IPS-11a (cell line): ENCODE measurements around the gene HERC2.
"Not testable (repeated sequence)": the region's sequence is repeated elsewhere in the genome, so short reads cannot be mapped to it uniquely, and the experiment has no call there.

Source experiments
- H3K4me3 ChIP-seq: one replicate; pipeline ENCODE4 v1.5.1; 2013; ENCODE audit warnings: low read depth, low read length, control low read depth

The HERC2 gene

GRCh38 chr15:28181366-28181765 lies 140.6 kb downstream of the HERC2 start:
- H3K4me3 ChIP-seq = no peak overlapping the region

- H3K4me3 ChIP-seq = no peak overlapping the region
Measured at GRCh38 chr15:28179270-28179669, 142.7 kb downstream of the HERC2 start.

DNA sequence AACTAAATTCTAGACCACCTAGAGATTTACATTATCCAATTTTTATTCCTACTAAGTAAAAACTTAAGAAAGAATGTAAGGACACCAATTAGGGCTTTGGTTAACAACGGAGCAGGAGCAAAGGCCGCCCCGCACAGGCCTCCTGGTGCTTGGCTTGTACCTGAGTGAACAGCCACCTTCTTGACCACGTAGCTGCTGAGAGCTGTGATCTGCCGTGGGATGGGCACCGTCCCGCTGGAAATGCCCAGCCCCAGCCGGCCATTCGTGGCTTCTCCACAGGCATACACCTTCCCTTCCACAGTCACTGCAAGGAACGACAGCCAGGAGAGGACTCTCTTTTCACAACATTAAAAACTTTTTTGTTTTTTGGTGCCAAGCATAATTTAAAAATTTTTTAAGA lies 143.3 kb downstream of the HERC2 start:
- H3K4me3 ChIP-seq = no peak overlapping the region

- no peak overlapping the region for H3K4me3 ChIP-seq
Measured at GRCh38 chr15:28178290-28178689, 143.7 kb downstream of the HERC2 start.

GRCh38 chr15:28169366-28169765 lies 152.6 kb downstream of the HERC2 start:
- H3K4me3 ChIP-seq = no peak overlapping the region

DNA sequence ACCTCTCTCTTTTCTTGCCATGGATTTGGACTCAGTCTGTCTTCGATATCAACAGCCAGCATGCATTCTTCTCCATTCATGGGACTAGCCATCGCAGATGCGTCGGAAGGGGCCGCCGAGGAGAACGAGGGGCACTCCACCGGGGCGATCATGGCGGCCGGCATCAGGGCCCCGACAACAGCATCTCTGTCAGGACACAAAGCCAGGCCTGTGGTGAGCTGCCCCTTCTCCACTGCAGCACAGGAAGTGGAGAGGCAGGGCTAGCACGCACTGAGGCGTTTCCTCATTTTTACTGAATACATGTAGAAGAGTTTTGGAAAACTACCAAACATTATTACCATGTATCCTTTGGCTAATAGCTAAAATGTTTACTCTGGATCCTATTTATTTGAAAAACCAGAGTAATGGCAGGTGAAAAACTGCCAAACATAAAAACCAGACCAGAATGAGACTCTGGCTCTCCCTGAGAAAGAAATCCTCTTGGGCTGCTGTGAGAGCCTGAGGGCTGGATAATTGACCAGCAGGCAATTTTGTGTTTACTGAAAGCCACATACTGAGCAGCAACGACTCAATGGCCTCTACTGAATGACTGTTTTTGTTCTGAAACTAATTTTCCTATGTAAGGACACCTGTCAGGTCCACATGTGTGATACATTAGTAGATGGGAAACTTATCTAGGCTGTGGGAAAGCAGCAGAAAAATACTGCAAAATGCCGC lies 153.4 kb downstream of the HERC2 start:
- not testable (repeated sequence) for H3K4me3 ChIP-seq

- no peak overlapping the region for H3K4me3 ChIP-seq
Measured at GRCh38 chr15:28167042-28167441, 154.9 kb downstream of the HERC2 start.

GRCh38 chr15:28165791-28166190 lies 156.2 kb downstream of the HERC2 start:
- H3K4me3 ChIP-seq = no peak overlapping the region

- no peak overlapping the region for H3K4me3 ChIP-seq
Measured at GRCh38 chr15:28164876-28165275, 157.1 kb downstream of the HERC2 start.

- no peak overlapping the region for H3K4me3 ChIP-seq
Measured at GRCh38 chr15:28154283-28154682, 167.7 kb downstream of the HERC2 start.

GRCh38 chr15:28153492-28154119 lies 168.4 kb downstream of the HERC2 start:
- H3K4me3 ChIP-seq = no peak overlapping the region

- H3K4me3 ChIP-seq = not testable (repeated sequence)
Measured at GRCh38 chr15:28152538-28152923, 169.4 kb downstream of the HERC2 start.

- not testable (repeated sequence) for H3K4me3 ChIP-seq
Measured at GRCh38 chr15:28151864-28152537, 170.0 kb downstream of the HERC2 start.

DNA sequence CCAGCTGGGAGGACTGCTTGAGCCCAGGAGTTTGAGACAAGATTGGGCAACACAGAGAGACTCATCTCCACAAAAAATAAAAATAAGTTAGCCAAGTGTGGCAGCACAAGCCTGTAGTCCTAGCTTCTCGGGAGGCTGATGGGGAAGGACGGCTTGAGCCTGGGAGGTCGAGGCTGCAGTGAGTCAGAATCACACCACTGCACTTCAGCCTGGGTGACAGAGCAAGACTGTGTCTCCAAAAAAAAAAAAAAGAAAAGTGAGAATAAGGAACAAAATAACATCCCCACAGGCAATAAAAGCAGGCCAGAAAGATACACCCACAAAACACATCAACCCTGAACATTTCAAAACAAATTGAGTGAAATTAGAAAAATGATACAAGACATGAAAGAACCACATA lies 174.2 kb downstream of the HERC2 start:
- H3K4me3 ChIP-seq = no peak overlapping the region

GRCh38 chr15:28145419-28145818 lies 176.6 kb downstream of the HERC2 start:
- H3K4me3 ChIP-seq = not testable (repeated sequence)

- no peak overlapping the region for H3K4me3 ChIP-seq
Measured at GRCh38 chr15:28140062-28140461, 181.9 kb downstream of the HERC2 start.

GRCh38 chr15:28137408-28138039 lies 184.5 kb downstream of the HERC2 start:
- H3K4me3 ChIP-seq = not testable (repeated sequence)

GRCh38 chr15:28136236-28136904 lies 185.6 kb downstream of the HERC2 start:
- not testable (repeated sequence) for H3K4me3 ChIP-seq

- H3K4me3 ChIP-seq = no peak overlapping the region
Measured at GRCh38 chr15:28133281-28133680, 188.7 kb downstream of the HERC2 start.

- H3K4me3 ChIP-seq = no peak overlapping the region
Measured at GRCh38 chr15:28132524-28133275, 189.3 kb downstream of the HERC2 start.
